ENCODE results near the gene POLR3H.

Gene POLR3H

DNA sequence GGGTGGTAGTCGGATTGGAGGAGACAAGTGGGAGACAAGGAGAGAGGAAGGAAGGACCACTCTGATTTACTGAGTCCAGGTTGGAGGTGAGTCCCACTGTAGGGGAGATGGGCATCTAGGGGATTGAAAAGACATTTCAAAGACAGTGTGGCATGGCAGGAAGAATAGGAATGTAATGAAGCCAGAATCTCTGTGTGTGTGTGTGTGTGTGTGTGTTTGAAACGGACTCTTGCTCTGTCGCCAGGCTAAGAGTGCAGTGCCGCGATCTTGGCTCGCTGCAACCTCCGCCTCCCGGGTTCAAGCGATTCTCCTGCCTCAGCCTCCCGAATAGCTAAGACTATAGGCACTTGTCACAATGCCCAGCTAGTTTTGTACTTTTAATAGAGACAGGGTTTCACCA, 12.3 kb upstream of the POLR3H start:
- TF ChIP-seq CTCF (conservative IDR thresholded peaks at IDR 0.05) (no peak), ZFX (IDR thresholded peaks at IDR 0.05) (no peak)
- no peak overlapping the region for H3K27ac ChIP-seq

DNA sequence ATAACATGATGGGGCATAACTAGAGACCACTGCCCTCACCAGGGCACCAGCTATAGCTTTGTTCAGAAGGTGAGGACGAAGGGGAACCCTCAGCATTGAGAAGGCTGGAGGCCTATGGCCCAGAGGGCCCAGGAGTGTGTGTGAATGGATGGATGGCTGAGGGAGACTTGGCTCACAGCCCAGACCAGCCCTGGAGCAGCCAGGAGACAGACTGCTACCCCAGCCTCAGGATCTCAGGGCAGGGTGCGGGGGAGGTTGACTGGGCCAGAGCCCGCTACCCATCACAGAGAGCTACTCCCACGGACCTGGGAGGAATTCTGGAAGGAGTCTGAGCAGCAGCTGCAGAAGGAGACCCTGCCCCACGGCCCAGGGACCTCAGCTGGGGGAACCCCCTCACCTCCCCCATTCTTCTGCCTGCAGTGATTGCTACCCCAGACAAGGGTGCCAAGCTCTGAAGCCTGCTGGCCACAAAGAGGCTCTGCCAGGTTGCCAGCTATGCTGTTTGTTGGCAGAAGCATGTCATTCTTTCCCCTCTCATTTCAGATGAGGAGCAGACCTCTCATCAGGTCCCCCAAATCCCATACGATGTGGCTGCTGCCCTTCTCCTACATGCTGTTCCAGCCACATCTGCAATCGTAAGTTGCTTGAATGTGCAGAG, 11.2 kb upstream of the POLR3H start:
- TF ChIP-seq ZFX (IDR thresholded peaks at IDR 0.05): no peak
- TF ChIP-seq CTCF (conservative IDR thresholded peaks at IDR 0.05): no peak
- H3K27ac ChIP-seq: no peak overlapping the region

DNA sequence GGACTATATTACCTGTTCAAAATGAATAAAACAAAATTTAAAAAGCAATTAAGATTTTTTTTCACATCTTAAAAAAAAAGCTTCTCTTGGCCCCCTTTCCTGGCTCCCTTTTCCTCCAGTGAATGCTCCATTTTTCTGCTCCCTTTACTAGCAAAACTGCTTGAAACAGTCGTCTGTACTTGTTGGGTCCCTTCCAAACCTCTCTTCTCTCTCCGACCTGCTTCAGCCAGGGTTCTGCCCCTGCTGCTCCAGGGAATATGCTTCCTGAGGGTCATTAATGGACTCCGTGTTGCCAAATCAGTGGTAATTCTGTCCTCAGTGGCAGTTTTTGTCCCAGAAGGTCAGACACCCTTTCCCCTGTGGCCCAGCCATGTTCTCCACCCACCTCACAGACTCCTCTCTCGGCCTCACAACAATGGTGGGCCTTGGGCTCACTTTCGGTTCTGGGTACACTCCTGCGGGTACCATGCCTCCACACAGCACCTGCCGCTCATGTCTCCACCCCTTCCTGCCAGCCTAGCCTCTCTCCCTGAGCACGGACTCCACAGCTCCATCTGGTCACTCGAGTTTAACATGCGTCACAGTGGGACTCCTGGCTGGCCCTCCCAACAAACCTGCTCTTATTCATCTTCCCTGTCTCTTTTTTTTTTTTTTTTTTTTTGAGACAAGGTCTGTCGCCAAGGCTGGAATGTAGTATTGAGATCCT, 7.8 kb upstream of the POLR3H start:
- TF ChIP-seq CTCF (conservative IDR thresholded peaks at IDR 0.05) (no peak), ZFX (IDR thresholded peaks at IDR 0.05) (no peak)
- no peak overlapping the region for H3K27ac ChIP-seq

DNA sequence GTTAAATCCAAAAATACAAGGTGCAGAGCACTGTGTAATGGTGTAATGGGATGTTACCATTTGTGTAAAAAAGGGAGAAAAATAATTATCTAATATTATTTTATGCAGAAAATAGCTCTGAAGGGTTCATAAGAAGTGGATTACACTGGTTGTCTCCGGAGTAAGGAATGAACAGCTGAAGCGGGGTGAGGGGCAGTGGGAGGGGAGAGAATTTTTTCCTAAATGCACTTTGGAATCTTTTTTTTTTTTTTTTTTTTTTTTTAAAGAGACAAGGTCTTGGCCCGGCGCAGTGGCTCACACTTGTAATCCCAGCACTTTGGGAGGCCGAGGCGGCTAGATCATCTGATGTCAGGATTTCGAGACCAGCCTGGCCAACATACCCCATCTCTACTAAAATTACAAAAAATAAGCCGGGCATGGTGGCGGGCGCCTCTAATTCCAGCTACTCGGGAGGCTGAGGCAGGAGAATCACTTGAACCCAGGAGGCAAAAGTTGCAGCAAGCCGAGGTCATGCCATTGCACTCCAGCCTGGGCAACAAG, 6.8 kb upstream of the POLR3H start:
- TF ChIP-seq ZFX (IDR thresholded peaks at IDR 0.05): no peak
- no peak for TF ChIP-seq CTCF (conservative IDR thresholded peaks at IDR 0.05)
- H3K27ac ChIP-seq: no peak overlapping the region

- no peak for TF ChIP-seq CTCF (conservative IDR thresholded peaks at IDR 0.05)
- TF ChIP-seq ZFX (IDR thresholded peaks at IDR 0.05): no peak
- H3K27ac ChIP-seq: no peak overlapping the region
These were observed 4.6 kb upstream of the POLR3H start for GRCh38 chr22:41548830-41549211.

- H3K27ac ChIP-seq: peak overlapping the region; percentile 93
- no peak for TF ChIP-seq ZFX (IDR thresholded peaks at IDR 0.05)
- TF ChIP-seq CTCF (conservative IDR thresholded peaks at IDR 0.05): no peak
These were observed 604 bp upstream of the POLR3H start for GRCh38 chr22:41544671-41545476.

DNA sequence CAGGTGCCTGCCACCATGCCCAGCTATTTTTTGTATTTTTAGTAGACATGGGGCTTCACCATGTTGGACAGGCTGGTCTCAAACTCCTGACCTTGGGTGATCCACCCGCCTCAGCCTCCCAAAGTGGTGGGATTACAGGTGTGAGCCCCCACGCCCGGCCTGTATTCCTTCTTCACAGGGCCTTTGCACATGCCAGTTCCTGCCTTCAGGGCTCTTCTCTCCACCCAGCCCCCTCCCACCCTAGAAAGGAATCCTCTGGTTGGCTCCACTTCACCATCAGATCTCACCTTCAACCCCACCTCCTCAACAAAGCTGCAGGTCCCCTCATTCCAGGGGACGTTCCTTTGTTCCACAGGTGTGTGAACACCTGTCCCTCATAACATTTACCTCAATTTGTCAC, 2.0 kb downstream of the POLR3H start:
- H3K27ac ChIP-seq: no peak overlapping the region
- TF ChIP-seq ZFX (IDR thresholded peaks at IDR 0.05) (no peak), CTCF (conservative IDR thresholded peaks at IDR 0.05) (no peak)

Measured in C4-2B (cell line).